HG03196 (cell line): Measurements from ENCODE around the gene ATP11A.
"Not testable (repeated sequence)": the region's sequence is repeated elsewhere in the genome, so short reads cannot be mapped to it uniquely, and the experiment has no call there.

Experiments
- ATAC-seq: cut with Tn5 transposase; IDR thresholded peaks from one replicate; pipeline ENCODE4 v1.9.1; 2021; ENCODE audit not compliant: unreplicated experiment

ATP11A gene

DNA sequence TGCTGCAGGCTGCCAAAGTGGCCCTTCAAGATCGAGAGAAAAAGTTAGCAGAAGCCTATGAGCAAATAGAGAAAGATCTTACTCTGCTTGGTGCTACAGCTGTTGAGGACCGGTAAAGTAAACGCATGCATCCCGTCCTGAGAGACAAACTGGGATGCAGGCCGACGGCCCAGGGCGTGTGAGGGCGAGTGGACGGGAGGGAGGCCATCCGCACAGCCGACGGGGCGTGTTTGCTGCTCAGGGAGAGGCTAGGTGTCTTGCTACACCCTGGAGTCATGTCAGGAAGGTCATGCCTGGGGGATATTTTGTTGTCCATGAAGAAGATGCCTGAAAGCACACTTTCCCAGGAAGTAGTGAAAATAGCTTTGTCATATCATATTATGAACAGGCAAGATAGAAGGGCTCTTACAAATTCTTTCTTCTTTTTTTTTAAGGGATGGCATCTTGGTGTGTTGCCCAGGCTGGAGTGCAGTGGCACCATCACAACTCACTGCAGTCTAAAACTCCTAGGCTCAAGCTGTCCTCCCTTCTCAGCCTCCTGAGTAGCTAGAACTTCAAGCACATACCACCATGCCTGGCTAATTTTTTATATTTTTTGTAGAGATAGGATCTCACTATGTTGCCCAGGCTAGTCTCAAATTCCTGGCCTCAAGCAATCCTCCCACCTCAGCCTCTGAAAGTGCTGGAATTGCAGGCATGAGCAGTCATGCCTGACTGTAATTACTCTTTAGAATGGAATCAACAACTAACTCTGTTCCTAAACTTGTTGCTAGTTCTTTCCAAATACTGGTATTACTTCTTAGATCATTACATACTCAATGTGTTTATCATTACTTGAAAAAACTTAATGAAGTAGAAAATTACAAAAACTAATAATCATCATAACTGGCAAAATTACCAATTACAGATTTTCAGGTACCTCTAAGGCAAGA, 161.5 kb downstream of the ATP11A start:
- ATAC-seq, result no peak

- ATAC-seq, result no peak
These were observed 162.6 kb downstream of the ATP11A start for GRCh38 chr13:112852392-112852791.

DNA sequence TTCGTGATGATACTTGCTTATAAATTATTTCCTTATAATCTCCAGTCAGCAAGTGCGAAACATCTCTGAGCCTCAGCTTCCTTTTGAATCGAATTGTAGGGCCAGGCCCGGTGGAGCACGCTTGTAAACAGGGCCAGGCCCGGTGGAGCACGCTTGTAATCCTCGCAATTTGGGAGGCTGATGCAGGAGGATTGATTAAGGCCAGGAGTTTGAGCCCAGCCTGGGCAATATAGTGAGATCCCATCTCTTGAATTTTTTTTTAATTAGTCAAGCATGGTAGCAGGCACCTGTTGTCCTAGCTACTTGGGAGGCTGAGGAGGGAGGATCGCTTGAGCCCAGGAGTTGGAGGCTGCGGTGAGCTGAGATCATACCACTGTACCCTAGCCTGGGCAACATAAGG, 163.0 kb downstream of the ATP11A start:
- ATAC-seq, result no peak

- no peak for ATAC-seq
These were observed 164.5 kb downstream of the ATP11A start for GRCh38 chr13:112854321-112854720.

DNA sequence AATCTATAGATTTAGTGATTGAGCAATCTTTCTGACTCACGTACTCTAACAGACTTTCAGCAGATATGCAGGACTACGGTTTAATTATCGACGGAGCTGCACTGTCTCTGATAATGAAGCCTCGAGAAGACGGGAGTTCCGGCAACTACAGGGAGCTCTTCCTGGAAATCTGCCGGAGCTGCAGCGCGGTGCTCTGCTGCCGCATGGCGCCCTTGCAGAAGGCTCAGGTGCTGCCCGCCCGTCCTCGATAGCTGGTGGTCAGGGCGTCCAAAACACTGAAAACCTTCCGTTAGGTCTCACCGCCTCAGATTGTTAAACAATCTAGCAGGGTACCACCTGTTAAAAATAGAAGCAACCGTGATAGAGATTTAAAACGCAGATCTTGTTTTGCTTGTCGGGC, 166.0 kb downstream of the ATP11A start:
- no peak for ATAC-seq

DNA sequence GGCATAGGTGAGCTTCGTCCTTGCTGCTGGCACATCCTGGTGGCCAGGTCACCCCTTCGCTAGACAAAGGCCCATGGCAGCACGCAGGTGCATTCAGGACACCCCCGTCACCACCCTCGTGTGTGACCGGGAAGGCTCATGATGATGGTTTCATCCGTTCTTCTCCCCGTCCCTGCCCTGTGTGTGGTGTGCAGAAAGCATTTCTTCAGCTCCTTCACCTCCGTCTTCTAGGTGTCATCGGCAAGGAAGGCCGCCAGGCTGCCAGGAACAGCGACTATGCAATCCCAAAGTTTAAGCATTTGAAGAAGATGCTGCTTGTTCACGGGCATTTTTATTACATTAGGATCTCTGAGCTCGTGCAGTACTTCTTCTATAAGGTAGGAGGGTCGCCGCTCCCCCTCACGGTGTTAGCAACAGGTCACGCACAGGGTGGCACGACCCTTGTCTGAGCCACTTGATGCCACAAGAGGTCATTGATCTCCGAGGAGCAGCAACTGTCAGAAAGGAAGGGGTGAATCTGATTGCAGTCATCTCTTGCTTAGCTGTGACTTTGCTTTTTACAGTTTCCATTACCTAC, 168.2 kb downstream of the ATP11A start:
- no peak for ATAC-seq

DNA sequence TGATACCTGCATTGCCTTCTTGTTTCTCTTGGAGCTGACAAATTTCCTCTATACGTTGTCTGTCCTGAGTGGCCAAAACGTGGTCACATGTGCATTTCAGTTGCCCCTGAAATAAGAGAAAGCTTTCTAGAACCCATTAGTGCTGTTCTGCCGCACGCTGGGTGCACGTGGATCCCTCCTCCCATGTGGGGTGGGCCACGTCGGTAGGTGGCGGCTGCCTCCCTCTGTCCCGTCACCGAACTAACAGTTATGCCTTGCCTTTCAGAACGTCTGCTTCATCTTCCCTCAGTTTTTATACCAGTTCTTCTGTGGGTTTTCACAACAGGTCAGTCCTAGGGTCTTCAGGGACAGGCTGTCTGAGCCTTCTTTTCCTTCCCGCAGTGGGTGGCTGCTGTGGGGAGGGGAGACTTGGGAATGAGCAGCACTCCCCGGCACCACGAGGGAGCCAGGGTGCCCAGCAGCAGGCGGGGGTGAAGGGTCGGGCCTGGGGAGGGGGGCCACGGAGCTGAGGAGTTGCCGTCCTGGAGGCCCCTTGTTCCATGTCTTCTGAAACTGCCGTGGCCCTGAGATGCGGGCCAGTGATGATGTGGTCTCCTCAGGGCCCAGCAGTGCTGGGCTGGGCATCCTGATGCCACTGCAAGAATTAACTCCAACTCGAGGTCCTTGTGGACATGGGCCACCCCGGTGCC, 169.4 kb downstream of the ATP11A start:
- ATAC-seq, result no peak

- ATAC-seq, result no peak
These were observed 170.0 kb downstream of the ATP11A start for GRCh38 chr13:112859817-112860190.

GRCh38 chr13:112861876-112862615, 172.2 kb downstream of the ATP11A start:
- ATAC-seq, result no peak

GRCh38 chr13:112863356-112863755, 173.5 kb downstream of the ATP11A start:
- ATAC-seq, result not testable (repeated sequence)

DNA sequence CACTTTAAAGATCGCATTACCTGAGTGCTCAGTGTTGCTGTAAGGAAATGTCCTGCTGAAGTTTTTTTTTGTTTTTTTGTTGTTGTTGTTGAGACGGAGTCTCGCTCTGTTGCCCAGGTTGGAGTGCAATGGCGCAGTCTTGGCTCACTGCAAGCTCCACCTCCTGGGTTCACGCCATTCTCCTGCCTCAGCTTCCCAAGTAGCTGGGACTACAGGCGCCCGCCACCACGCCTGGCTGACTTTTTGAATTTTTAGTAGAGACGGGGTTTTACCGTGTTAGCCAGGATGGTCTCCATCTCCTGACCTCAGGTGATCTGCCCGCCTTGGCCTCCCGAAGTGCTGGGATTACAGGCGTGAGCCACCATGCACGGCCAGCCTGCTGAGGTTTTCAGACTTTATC, 175.6 kb downstream of the ATP11A start:
- not testable (repeated sequence) for ATAC-seq

DNA sequence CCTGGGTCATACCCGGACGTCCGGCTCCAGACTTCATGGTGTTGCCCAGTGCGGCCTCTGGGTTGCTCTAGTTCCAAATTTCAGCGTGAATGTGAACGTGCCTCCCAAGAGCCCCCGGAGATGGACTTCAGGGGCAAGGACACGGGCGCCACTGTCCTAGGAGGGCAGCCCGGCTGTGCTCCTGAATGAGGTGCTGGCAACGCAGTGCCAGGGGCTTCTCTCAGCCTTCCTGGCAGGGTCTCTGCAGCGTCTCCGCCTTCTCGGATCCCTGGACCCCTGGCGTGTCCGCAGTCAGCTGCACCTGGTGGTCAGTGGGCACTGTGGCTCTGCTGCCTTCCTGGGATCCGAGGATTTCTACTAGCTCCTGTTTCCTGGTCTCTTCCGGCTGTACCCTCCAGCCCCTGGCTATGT, 177.5 kb downstream of the ATP11A start:
- ATAC-seq, result no peak

DNA sequence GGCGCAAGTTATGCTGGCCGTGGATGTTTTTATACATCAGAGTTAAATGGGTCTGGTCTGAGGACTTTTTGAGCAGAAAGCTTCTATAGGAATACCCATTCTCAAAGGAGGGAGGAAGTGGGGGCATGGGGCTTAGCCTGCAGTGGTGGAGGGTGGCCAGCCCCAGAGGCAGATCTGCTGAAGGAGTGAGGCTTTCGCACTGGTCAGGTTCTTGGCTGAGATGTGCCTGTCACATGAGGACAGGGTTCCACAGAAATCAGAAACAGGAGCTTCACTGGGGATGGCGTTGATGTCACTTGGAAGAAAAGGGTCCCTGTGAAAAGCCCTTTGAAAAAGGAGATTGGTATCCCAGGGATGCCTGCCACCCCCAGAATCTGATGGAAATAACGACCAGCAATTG, 178.5 kb downstream of the ATP11A start:
- ATAC-seq, result no peak

DNA sequence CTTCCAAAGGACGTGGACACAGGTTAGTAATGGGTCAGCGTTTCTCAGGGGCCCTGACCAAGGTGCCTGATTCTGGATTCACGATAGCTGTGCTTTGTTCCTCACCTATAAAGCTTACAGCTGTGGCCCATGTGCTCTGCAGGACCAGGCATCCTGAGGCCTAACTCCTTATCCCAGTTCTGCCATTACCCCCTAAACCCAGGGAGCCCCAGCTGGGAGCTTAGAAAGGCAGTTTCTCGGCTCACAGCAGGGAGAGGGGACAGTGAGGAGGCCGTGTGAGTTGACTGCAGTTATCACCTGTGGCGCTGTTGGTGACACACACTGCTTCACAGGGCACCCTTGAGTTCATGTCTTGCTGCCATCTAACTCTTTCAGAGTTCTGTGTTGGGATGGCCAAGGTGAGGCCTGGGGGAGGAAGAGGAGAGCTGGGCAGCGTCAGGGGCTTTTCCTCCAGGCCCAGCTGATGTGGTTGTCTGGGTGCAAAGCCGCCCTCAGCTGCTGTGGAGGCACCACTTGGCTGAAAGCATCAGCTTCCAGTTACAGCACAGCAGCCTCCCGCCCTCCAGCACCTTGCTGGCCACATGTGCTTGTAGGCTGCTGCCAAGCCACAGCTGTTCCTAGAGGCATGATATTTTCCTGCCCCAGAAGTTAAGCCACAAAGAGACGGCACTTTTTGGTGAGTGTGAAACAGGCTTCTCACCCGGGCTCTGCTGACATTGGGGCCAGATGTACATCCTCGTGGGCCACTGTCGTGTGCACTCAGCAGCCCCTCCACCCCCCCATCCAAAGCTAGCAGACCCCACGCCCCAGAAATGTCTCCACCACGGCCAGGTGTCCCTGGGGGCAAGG, 179.6 kb downstream of the ATP11A start:
- ATAC-seq, result no peak

GRCh38 chr13:112870051-112870331, 180.2 kb downstream of the ATP11A start:
- ATAC-seq, result no peak

DNA sequence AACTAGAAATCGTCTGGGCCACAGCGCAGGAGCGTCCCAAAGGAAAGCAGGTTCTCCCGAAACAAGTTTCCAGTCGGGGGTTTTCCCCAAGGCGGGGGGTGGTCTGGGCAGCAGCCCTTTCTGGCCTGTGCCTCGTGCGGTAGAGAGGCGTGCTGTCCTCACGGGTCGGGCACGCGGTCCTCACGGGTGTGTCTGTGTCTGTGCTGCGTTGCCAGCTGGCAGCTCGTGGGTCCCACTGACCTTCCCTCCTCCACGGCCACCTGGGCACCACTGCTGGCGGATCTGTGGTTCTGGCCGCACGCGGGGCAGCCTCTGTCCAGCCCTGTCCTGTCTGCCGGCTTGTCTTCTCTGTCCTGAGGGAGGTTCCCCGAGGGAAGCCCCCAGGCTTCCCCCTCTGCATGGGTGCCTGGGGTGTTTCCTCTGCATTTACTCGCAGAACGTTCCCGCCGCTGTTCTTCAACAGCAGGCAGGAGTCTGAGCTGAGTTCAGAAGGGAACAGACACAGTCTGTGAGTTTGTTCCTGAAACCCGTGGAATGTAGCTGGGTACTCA, 181.0 kb downstream of the ATP11A start:
- ATAC-seq, result no peak

- ATAC-seq, result no peak
These were observed 181.9 kb downstream of the ATP11A start for GRCh38 chr13:112871742-112872141.

GRCh38 chr13:112872657-112873631, 183.1 kb downstream of the ATP11A start:
- peak; percentile 25 for ATAC-seq
